GM18951 (cell line): ENCODE measurements around the gene USP21.

ENCODE experiments used
- POLR2A ChIP-seq: IDR thresholded peaks from 4 replicates; pipeline ENCODE4 v1.6.1; 2011; ENCODE audit warnings: mild to moderate bottlenecking; ENCODE audit not compliant: insufficient read length, insufficient read depth; ENCODE audit errors: extremely low read depth
- in situ Hi-C: fragments of 300-500 bp; cut with MboI; formaldehyde crosslinking; loops from one replicate; pipeline ENCODE4 v1.12.0; 2022; ENCODE audit warnings: low sequenced_read_pairs, mixed read lengths, inconsistent platforms; ENCODE audit not compliant: unreplicated experiment

Gene USP21

GRCh38 chr1:161209790-161210409, 50.6 kb downstream of the USP21 start:
- TF ChIP-seq POLR2A, result no peak
- in situ Hi-C loops, result no loop called here

GRCh38 chr1:161214369-161214768, 55.1 kb downstream of the USP21 start:
- in situ Hi-C loops, result no loop called here
- no peak for TF ChIP-seq POLR2A

DNA sequence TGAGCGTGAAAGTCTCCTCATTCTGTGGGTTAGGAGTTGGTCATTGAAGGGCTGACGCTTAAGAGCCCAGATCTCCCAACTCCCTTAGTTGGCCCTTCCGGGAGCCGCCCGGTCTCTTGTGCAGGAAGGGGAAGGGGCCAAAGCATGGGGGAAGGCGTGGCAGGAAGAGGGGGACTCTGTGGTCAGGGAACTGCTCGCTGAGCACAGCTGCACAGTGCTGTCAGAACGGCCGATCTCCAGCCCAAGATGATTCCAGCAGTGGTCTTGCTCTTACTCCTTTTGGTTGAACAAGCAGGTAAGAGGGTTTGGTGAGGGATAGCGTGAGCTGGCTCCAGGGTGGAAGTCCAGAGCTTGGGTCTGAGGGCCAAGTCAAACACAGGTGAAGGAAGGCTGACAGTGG, 55.8 kb downstream of the USP21 start, which contains the start of gene FCER1G:
FCER1G (plus strand) TSS at position 220 of the 400 bp plus-strand sequence; CDS start at position 247, 27 bp downstream.
- in situ Hi-C loops, result no loop called here
- no peak for TF ChIP-seq POLR2A
